ENCODE results near the gene MTHFD2L.
A peak's percentile ranks its signal among the peaks of the same experiment; 100 is the strongest.

The MTHFD2L gene

DNA sequence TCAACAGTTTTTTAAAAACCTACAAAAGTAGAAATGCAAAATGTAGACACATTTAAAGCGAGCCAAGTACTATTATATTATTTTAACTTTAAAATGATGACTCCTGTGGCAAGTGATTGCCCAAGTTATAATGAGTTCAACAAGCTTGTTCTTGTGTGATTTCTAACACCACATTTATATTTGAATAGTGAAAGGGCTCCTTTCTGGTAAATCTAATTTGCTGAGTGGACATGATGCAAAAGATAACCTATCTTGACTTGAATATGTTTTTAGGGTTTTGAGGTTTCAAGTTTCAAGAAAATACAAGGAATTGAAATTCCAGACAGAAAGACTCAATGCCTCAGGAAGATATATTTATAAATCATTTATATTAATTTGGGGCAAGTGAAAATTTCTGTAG, 149.3 kb downstream of the MTHFD2L start:
- DNase-seq (ENCODE audit: low spot score) = no peak

DNA sequence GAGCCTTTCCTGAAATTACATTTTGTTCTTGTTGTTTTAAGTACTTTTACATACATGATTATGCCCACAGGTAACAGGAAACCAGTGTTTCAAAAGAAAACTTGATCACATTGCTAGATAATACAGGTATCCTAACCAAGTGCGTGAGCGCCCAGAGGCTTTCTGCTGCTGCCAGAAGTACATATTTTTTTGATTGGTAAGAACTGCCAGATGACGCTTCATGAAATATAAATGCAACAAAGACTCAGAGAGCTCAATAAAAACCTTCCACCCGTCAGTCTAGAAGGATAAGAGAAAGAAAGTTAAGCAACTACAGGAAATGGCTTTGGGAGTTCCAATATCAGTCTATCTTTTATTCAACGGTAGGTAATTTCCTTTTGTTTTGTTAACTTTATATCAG, 150.3 kb downstream of the MTHFD2L start, which contains the start of gene EPGN:
TSS of gene EPGN (plus strand) at position 256 of the 400 bp plus-strand sequence. CDS start at position 320, 64 bp downstream.
- DNase-seq (ENCODE audit: low spot score) = no peak

DNA sequence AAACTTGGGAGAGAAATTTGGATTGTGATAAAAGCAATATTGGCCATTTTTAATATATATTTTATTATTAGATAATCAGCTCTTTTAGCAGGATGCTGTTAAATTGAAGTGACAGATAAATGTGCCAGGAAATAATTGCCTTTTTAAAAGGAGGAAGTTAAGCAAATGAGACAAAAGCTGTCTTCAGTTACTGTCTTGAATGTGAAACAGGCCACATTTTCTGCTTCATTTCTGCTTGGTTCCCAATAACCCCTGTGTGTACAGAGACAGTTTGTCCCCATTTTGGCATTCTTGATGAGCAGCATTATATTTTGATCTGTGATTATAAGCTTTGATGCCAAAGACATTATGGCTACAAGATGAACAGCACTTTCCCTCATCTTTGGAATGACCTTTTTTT, 151.3 kb downstream of the MTHFD2L start:
- DNase-seq (ENCODE audit: low spot score) = no peak

GRCh38 chr4:74311696-74312313, 153.9 kb downstream of the MTHFD2L start:
- DNase-seq (ENCODE audit: low spot score) = peak; percentile 56

- DNase-seq (ENCODE audit: low spot score) = no peak
These were observed 156.4 kb downstream of the MTHFD2L start for GRCh38 chr4:74314329-74314728.

GRCh38 chr4:74314944-74315343, 157.0 kb downstream of the MTHFD2L start:
- no peak for DNase-seq (ENCODE audit: low spot score)

DNA sequence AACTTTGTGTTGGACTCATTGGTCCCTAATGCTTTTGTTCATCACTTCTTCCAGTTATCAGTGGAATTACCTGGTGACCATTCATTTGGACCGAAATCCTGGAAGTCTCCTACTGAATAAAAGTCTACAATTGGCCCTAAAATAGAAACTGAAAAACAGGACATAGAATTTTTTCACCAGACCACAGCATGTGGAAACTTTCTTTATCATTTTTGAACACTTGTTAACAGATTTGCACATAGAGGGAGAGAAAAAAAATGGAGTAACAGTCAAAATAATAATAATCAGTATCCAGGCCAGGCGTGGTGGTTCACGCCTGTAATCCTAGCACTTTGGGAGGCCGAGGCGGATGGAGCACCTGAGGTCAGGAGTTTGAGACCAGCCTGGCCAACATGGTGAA, 157.5 kb downstream of the MTHFD2L start:
- no peak for DNase-seq (ENCODE audit: low spot score)

DNA sequence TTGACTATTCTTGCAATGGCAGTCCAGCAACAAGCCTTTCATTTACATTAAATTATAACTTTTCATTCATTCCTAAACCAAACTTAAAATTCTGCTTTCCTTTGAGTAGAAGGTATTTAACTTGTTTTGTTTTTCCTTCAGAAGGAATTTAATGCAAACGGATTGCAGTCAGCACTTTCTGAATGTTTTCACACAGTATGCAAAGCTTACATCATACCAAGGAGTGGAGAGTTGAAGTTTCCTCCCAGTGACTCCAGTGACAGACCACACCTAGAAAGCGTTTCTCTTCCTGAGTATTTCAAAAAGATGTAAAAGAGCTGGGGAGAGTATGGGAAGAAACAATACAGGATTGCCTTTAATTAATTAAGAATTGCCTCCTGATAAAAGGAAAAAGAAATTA, 158.5 kb downstream of the MTHFD2L start:
- no peak for DNase-seq (ENCODE audit: low spot score)

GRCh38 chr4:74317616-74318246, 159.8 kb downstream of the MTHFD2L start:
- no peak for DNase-seq (ENCODE audit: low spot score)

GRCh38 chr4:74318276-74318675, 160.4 kb downstream of the MTHFD2L start:
- no peak for DNase-seq (ENCODE audit: low spot score)

DNA sequence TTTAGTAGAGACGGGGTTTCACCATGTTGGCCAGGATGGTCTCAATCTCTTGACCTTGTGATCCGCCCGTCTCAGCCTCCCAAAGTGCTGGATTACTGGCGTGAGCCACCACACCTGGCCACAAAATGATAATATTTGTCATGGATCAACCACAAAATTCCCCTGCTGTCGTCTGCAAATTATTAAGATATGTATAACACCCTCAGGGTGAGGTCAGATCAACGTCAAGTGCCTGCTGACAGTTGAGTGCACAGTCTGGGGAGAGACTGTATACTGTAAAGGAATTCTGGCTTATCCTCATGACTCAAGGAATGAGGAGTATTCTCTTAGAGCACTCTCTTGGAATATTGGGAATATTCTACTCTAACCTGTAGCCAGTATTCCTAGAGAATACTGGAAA, 161.6 kb downstream of the MTHFD2L start:
- DNase-seq (ENCODE audit: low spot score) = no peak

GRCh38 chr4:74320559-74321118, 162.7 kb downstream of the MTHFD2L start:
- peak; percentile 35 for DNase-seq (ENCODE audit: low spot score)

DNA sequence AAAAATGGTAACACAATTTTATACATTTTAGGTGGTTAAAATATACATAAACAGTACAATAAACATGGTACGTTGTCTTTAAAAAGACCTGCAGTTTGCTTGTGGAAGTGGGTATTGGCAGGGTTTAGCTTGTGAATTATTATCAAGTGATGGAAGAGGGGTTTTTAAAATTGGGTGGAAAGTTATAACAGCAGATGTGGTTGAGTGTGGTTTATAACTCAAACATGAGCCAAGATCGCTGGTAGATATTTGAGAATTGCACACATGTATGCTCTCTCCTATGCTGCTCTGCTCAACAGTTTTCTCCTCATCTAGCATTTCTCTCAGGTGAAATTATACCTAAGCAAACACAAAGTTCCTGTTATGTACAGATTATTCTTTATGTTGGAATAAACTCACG, 164.4 kb downstream of the MTHFD2L start:
- no peak for DNase-seq (ENCODE audit: low spot score)

GRCh38 chr4:74323663-74324062, 165.7 kb downstream of the MTHFD2L start:
- DNase-seq (ENCODE audit: low spot score) = no peak

GRCh38 chr4:74324262-74324661, 166.3 kb downstream of the MTHFD2L start:
- no peak for DNase-seq (ENCODE audit: low spot score)

- no peak for DNase-seq (ENCODE audit: low spot score)
These were observed 168.0 kb downstream of the MTHFD2L start for GRCh38 chr4:74325886-74326285.

GRCh38 chr4:74327762-74328161, 169.8 kb downstream of the MTHFD2L start:
- no peak for DNase-seq (ENCODE audit: low spot score)

- no peak for DNase-seq (ENCODE audit: low spot score)
These were observed 170.6 kb downstream of the MTHFD2L start for GRCh38 chr4:74328501-74328900.

- no peak for DNase-seq (ENCODE audit: low spot score)
These were observed 171.4 kb downstream of the MTHFD2L start for GRCh38 chr4:74329307-74329706.

DNA sequence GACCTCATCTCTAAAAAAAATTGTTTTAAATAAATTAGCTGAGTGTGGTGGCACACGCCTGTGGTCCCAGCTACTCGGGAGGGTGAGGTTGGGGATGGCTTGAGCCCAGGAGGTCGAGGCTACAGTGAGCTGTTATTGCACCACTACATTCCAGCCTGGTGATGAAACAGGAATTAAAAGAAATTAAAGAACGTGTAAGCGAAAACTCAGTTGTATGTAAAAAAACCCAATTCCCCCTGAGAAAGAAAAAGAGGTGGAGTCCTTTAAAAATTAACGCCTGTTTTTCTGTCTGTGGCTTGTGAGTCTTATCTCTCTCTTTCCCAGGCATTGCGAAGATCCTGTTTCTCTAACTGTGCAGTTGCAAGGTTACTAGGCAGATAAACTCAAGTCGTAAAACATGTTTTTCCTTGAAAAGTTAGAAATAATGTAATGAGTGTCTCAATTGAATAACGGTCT, 172.4 kb downstream of the MTHFD2L start:
- no peak for DNase-seq (ENCODE audit: low spot score)

DNA sequence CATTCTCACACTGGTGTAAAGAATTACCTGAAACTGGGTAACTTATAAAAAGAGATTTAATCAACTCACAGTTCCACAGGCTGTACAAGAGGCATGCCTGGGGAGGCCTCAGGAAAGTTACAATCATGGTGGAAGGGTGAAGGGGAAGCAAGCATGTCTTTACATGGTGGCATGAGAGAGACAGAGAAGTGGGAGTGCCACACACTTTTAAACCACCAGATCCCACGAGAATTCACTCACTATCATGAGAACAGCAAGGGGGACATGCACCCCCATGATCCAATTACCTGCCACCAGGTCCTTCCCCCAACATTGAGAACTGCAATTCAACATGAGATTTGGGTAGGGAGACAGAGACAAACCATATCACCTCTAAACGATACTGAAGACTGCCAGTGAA, 173.3 kb downstream of the MTHFD2L start:
- DNase-seq (ENCODE audit: low spot score) = no peak

- DNase-seq (ENCODE audit: low spot score) = no peak
These were observed 174.0 kb downstream of the MTHFD2L start for GRCh38 chr4:74331944-74332343.

DNA sequence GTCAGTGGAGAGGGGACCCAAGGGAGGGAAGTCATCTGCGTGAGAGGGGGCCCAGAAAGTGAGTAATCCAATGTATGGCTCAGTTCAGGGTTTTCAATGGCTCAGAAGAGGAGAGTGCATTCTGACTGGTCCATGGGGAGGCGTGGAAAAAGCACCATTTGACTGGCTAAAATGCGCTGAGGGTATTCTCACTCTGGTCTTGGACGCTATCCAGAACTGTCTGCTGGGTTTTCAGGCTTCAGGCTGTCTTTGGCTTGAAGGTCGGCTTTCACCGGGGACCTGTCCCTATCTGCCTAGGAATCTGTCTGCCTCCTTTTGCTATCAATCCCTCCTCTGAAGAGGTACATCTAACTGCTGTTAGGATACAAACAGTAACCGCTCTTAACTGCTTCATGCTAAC, 176.7 kb downstream of the MTHFD2L start:
- DNase-seq (ENCODE audit: low spot score) = no peak

All from activated CD4-positive, alpha-beta T cell treated with anti-CD3 and anti-CD28 coated beads, Interleukin-2, Interleukin-4, amounts not matched to agents 100 ng/mL and 50 ng/mL, durations not matched to agents 16 hours and 8 hours (primary cell).